NK-92 (cell line): ENCODE results near the gene ITIH5.

ENCODE experiments used
- DNase-seq: peaks from one replicate; lab custom pipeline; 2025; ENCODE audit not compliant: unreplicated experiment; lab: John Stamatoyannopoulos, UW

The ITIH5 gene

GRCh38 chr10:7551289-7551688, 115.5 kb downstream of the ITIH5 start:
- DNase-seq: no peak

- no peak for DNase-seq
Observed at GRCh38 chr10:7550013-7550412, 116.8 kb downstream of the ITIH5 start.

DNA sequence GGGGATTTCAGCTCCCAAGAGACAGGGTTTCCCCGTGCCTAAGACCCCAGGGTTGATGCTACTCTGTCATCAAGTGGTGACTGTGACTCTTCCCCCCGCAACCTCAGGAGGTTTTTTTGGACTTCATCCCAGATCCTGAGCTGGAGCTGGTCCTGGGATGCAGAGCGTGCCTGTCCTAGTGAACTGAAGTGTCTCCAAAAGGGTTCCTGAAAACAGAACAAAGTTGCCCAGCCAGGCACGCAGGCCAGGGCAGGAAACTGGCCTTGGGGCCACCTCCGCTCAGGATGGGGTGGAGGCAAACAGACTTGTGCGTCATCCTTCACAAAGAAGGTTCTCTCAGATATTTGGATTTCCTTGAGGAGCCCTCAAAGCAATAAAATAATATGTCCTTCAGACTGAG, 118.9 kb downstream of the ITIH5 start:
- DNase-seq: no peak

DNA sequence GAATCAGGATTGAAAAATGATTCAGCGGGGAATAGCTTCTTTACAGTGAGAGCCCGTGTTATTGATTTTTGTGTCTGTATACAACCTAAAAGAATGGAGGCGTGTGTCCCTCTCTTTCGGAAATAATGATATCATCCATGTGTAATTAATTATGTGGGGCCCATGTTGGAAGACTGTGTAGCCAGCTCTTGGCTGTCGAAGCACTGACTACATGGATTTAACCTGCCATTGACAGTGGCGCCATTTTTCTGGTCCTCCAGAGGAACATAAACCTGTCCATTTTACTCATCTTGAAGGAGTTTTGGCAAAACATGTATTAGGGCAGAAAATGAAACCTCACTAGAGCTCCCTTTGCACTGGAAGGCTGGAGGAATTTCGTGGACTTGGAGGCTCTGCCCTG, 119.6 kb downstream of the ITIH5 start:
- no peak for DNase-seq

DNA sequence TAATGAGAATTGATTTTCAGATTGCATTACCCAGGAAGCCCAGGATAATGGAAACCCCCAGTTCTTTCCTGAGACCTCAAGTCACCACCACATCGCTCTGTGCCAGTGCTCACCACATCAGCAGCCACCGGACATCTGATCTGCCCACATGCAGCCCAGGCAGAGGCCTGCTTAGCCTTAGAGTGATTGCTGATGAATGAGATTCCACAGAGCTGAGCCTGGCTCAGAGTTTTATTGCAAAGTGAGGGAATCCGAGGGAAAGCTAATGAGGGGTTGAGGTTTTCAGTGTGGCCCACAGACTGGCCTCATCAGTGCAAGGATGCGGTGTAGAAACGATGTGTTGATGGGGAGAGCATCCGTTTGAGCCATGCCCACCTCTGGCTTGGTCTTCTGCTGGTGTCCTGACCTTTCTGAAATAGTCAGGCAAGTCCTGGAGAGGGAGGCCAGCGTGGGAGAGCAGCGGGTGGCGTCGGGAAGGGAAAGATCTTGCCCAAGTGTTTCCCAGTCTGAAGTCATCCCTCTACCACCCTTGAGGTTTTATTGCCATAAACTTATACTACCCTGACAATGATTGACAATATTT, 120.3 kb downstream of the ITIH5 start:
- no peak for DNase-seq

DNA sequence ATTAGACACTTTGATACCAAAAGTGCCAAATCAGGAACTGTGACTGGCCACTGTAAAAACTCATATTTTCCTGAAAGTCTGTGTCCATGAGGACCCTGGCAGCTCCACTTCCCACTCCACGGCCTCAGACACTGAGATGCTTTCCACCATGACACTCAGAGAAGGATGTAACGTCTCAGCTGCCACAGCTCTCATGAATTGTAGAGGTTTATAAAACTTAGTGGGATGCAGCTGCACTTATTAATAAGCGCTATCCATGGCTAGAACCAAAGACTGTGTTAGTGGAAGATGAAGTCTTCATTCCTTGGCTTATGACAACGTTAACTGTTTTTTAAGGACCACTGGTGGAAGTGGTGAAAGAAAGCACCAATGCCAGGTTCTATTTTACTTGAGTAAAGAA, 121.0 kb downstream of the ITIH5 start:
- no peak for DNase-seq

DNA sequence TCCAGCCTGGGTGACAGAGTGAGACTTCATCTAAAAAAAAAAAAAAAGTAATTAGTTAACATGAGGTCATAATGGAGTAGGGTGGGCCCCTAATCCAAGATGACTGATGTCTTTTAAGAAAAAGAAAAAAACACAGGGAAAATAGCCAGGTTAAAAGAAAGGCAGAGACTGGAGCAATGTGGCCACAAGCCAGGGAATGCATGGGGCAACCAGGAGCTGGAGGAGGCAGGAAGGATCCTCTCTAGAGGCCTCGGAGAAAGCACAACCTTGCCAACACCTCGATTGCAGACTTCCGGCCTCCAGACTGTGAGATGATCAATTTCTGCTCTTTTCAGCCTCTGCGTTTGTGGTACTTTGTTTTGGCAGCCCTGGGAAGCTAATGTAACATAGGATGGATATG, 121.5 kb downstream of the ITIH5 start:
- DNase-seq: no peak

- DNase-seq: no peak
Observed at GRCh38 chr10:7544203-7544602, 122.6 kb downstream of the ITIH5 start.

DNA sequence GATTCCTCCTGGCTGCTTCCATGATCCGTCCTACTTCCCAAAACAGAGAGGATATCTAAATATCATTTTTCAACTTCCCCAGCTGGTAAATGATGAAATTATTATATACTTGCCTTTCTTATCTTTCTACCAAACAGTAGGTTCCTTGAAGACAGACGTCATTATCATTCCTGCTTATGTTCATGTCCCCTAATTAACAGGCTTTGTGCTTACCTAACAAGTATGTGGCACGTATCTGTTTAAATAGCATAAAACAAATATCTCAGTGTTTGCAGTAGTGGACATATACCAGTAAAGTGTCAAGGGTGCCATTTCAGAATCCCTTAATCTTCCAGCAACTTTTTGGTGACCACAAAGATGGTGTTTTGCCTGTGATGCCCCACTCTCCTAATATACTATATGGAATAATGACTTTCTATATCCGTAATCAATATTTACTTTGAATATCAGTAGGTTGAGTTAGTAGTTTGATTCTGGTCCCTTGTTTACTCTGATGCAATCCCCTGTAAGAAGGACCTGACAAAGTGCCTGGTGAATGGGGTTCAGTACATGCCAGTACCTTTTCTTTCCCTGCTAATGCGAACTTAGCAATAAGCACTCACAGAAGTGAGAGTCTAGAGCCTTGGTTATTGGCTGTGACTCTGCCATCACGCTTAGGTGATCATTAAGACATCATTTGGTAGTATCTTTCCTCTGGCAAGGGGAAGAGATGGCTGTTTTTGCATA, 124.4 kb downstream of the ITIH5 start:
- no peak for DNase-seq

- DNase-seq: no peak
Observed at GRCh38 chr10:7541137-7542087, 125.4 kb downstream of the ITIH5 start.

- DNase-seq: no peak
Observed at GRCh38 chr10:7538970-7539654, 127.7 kb downstream of the ITIH5 start.

DNA sequence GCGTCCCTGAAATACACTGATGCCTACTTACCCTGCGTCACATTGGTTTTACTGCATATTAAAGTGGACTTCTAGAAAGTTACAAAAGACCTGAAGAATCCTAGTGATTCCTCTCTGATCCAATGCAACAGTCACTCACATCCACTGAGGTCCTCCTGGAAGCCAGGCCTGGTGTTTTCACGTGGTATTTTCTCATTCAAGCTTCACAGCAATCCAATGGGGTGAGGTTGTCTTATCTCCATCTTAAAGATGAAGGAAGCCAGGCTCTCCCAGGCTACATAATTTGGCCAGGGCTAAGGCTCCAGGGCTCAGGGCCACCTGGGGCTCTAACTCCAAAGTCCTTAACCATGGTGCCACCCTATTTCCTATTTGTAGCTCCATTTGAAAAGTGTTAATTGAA, 129.6 kb downstream of the ITIH5 start:
- no peak for DNase-seq

- DNase-seq: no peak
Observed at GRCh38 chr10:7534480-7534852, 132.3 kb downstream of the ITIH5 start.

- no peak for DNase-seq
Observed at GRCh38 chr10:7533657-7534479, 132.9 kb downstream of the ITIH5 start.

DNA sequence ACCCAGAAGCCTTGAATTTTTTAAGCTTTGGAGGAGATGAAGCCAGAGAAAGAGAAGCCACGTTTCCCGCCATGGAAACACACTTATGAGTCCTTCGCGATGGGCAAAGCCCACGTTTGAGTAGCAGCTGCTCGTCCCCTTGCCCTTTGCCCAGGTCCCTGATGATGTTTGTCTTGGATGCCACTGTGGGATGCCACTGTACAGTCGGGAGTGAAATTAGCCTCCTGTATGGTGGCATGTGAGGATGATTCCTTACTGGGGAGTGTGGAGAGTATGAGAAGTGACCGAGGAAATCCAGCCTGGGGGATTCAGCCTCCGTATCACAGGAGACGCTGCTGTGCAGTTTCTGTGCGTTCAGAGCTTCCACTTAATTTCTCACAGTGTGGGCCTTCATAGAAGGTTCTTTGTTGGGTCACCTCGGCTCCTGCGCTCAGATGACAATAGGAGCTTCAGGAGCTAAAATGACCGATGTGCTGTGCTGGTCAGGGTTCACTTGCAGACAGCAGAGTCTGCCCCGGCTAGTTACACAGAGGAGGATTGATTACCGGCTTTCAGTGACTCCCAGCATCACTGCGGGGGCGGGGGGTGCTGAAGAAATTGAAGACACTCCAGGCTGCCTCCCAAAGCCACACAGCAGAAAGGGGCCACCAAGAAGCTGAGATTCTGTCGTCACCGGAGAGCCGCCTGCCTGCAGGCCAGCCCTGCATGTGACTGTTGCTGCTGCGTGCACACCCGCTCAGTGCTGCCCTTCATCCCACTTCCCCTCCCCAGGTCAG, 133.9 kb downstream of the ITIH5 start:
- no peak for DNase-seq

DNA sequence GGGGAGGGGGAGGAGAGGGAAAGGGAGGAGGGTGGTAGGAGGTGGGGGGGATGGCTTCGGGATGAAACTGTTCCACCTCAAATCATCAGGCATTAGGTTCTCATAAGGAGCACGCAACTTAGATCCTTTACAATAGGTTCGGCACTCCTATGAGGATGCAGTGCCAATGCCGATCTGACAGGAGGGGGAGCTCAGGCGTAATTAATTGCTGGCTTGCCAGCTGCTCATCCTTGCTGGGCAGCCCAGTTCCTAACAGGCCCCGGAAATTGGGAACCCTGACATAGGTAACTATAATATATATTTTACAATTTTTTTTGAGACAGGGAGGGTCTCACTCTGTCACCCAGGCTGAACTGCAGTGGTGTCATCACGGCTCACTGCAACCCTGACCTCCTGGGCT, 137.1 kb downstream of the ITIH5 start:
- no peak for DNase-seq

GRCh38 chr10:7527468-7527867, 139.3 kb downstream of the ITIH5 start:
- DNase-seq: no peak

DNA sequence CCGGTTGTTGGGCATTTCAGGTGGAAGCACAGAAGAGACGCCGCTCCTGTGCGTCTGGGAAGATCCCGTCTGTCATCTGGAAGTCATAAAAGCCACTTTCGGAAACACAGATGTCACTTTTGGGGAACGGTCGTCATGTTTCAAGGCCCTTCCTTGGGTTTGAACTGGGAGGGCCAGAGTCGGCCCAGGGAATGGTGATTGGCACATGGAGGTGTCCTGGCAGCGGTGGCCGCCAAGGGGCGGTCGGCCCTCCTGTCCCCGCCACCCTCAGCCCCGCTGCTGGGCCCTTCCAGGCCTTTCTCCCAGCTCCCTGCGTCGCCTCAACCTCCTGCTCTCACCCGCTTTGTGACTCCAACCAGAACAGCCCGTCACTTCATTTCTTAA, 140.8 kb downstream of the ITIH5 start:
- no peak for DNase-seq

- no peak for DNase-seq
Observed at GRCh38 chr10:7525314-7526016, 141.3 kb downstream of the ITIH5 start.
